SK-N-SH (cell line): Measurements from ENCODE around the gene MRPS5.

Experiments
- CTCF ChIP-seq: fragments of 200-600 bp; sonication (generic); IDR thresholded peaks from 2 replicates; pipeline ENCODE4 v1.6.1; 2017; ENCODE audit warnings: antibody characterized with exemption, mild to moderate bottlenecking, moderate library complexity
- EP300 ChIP-seq, 2 experiments: IDR thresholded peaks; 2 replicates each; pipeline versions ENCODE4 v1.4.0 to v1.6.1; 2012; ENCODE audit warnings: borderline replicate concordance in 1 of 2, low read depth in 1 of 2, low read length in 1 of 2
- GATA2 ChIP-seq: sonication (generic); formaldehyde crosslinking; IDR thresholded peaks from 2 replicates; pipeline ENCODE4 v1.5.0; 2020; ENCODE audit warnings: mild to moderate bottlenecking, missing genetic modification reagents
- POLR2AphosphoS5 ChIP-seq: IDR thresholded peaks from 2 replicates; pipeline ENCODE4 v1.6.1; 2012; ENCODE audit warnings: low read depth, low read length
- RFX5 ChIP-seq: IDR thresholded peaks from 2 replicates; pipeline ENCODE4 v1.6.1; 2012; ENCODE audit warnings: mild to moderate bottlenecking, improper control_type of control experiment, low read length
- TAF1 ChIP-seq: IDR thresholded peaks from 2 replicates; pipeline ENCODE4 v1.6.1; 2012; ENCODE audit warnings: low read depth, mild to moderate bottlenecking, low read length, moderate library complexity, borderline replicate concordance
- USF1 ChIP-seq: IDR thresholded peaks from 2 replicates; pipeline ENCODE4 v1.4.0; 2012; ENCODE audit warnings: low read depth, borderline replicate concordance
- YY1 ChIP-seq: IDR thresholded peaks from 2 replicates; pipeline ENCODE4 v1.4.0; 2012; ENCODE audit warnings: low read depth, mild to moderate bottlenecking

- TF ChIP-seq USF1, result no peak
- TF ChIP-seq CTCF, result no peak
- TF ChIP-seq POLR2AphosphoS5, result no peak
- TF ChIP-seq TAF1, result no peak
- no peak for TF ChIP-seq YY1
- TF ChIP-seq RFX5, result no peak
- no peak for TF ChIP-seq EP300 (IDR thresholded peaks at IDR 0.05; ENCODE audit: borderline replicate concordance in 1 of 2, low read depth in 1 of 2, low read length in 1 of 2)
- no peak for TF ChIP-seq GATA2 (CRISPR knock-in tag)
These were observed 58.3 kb downstream of the MRPS5 start for GRCh38 chr2:95063086-95063958.
